ENCODE results near the gene FADS1.

FADS1 gene

DNA sequence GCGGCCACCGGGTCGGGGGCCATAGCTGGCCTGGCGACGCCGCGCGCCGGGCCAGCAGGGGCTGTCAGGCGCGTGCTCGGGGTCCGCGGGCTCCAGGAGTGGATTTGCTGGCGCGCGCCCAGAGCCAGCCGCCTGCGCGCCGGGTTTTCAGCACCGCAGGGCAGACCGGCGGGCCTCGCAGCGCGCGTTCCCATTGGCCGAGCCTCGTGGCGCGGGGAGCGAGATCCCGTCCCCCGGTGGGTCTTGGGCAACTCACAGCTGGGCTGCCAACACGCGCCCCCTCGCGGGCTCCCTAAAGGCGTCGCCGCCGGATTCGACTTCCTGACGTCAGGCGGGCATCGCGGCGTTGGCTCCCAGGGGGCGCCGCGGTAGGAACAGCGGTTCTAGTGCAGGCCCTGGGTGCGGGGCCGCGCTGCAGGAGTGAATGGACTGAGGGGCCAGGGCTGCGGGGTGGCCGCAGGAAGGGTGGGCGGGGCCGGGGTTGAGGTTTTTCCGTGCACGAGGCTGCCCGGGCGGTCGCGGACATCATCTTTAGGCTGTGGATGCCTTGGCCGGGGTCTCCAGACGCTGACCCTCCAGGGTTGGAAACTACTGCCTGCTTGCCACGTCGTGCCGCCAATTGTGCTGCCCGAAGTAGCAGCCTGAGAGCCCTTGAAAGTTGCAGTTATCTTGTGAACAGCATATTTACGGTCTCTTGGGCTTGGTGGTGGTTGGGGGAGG lies at the start of gene FADS1:
Gene FADS1 (minus strand): TSS at position 268 of the 720 bp plus-strand sequence. CDS start 74 bp downstream, at position 194.
- peak; percentile 44 to 62 for DNase-seq (ENCODE audit: low read depth in 1 of 2, low spot score in 1 of 2)

DNA sequence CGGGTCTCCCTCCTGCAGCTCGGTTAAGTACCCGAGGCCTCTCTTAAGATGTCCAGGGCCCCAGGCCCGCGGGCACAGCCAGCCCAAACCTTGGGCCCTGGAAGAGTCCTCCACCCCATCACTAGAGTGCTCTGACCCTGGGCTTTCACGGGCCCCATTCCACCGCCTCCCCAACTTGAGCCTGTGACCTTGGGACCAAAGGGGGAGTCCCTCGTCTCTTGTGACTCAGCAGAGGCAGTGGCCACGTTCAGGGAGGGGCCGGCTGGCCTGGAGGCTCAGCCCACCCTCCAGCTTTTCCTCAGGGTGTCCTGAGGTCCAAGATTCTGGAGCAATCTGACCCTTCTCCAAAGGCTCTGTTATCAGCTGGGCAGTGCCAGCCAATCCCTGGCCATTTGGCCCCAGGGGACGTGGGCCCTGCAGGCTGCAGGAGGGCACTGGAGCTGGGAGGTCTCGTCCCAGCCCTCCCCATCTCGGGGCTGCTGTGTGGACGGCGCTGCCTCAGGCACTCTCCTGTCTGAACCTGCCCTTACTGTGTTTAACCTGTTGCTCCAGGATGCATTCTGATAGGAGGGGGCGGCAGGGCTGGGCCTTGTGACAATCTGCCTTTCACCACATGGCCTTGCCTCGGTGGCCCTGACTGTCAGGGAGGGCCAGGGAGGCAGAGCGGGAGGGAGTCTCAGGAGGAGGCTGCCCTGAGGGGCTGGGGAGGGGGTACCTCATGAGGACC lies 49.6 kb upstream of the FADS1 start:
- no peak for DNase-seq (ENCODE audit: low read depth in 1 of 2, low spot score in 1 of 2)

DNA sequence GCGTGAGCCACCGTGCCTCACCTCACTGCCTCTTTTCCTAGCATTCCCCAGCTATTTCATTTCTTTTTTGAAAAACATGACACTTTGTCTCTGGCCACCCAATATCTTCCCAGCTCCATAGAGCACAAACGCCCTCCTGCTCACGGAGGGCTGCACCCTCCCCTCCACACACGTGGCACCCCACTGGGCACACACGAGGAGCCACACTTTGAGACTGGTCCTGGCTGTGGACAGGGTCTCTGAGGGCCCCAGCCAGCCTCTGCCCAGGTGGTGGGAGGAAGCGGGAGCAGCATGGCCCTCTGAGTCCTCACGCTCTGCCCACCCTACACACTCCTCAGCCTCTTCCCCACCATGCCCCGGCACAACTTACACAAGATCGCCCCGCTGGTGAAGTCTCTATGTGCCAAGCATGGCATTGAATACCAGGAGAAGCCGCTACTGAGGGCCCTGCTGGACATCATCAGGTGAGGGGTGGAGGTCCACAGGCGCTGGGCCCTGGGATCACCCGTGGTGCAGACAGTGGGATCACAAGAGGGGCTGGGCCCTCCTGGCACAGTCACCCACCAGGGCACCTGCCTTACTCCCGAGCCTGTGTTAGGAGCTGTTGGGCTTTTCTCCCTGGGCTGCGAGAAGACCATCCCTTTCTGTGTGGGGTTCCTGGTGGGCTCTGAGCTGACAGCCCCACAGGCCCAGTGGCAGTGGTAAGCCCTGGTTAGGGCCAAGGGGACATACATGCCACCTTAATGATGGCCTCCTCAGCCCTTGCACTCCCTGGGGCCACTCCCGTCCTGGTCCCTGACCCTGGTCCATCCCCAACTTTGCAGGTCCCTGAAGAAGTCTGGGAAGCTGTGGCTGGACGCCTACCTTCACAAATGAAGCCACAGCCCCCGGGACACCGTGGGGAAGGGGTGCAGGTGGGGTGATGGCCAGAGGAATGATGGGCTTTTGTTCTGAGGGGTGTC lies 48.3 kb upstream of the FADS1 start:
- no peak for DNase-seq (ENCODE audit: low read depth in 1 of 2, low spot score in 1 of 2)

- DNase-seq (ENCODE audit: low read depth in 1 of 2, low spot score in 1 of 2): no peak
Measured at GRCh38 chr11:61863548-61864081, 46.8 kb upstream of the FADS1 start.

GRCh38 chr11:61862714-61863547 lies 46.1 kb upstream of the FADS1 start:
- no peak for DNase-seq (ENCODE audit: low read depth in 1 of 2, low spot score in 1 of 2)

- DNase-seq (ENCODE audit: low read depth in 1 of 2, low spot score in 1 of 2): no peak
Measured at GRCh38 chr11:61861634-61862033, 44.8 kb upstream of the FADS1 start.

- no peak for DNase-seq (ENCODE audit: low read depth in 1 of 2, low spot score in 1 of 2)
Measured at GRCh38 chr11:61860054-61860903, 43.5 kb upstream of the FADS1 start.

GRCh38 chr11:61855939-61856680 lies 39.3 kb upstream of the FADS1 start:
- no peak for DNase-seq (ENCODE audit: low read depth in 1 of 2, low spot score in 1 of 2)

- no peak for DNase-seq (ENCODE audit: low read depth in 1 of 2, low spot score in 1 of 2)
Measured at GRCh38 chr11:61854966-61855714, 38.3 kb upstream of the FADS1 start.

GRCh38 chr11:61854206-61854895 lies 37.5 kb upstream of the FADS1 start:
- DNase-seq (ENCODE audit: low read depth in 1 of 2, low spot score in 1 of 2): no peak

GRCh38 chr11:61853698-61854169 lies 36.9 kb upstream of the FADS1 start:
- DNase-seq (ENCODE audit: low read depth in 1 of 2, low spot score in 1 of 2): no peak

DNA sequence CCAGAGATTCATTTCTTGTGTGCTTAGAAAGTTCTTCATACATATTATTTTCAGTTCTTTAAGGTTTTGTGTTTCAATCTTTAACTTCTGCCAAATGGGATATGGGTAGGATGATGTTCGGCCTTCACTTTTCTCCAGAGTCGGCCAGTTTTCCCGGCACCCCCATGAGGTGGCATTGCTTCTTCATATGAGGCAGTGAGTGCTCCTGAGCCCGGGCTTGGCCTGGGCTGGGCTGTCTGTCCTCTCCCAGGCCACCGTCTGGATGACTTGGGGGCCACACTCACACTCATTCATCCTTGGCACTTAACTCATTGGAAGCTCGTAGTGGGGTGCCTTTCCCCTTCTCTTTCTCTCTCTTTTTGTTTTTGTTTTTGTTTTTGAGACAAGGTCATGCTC lies 35.1 kb upstream of the FADS1 start:
- DNase-seq (ENCODE audit: low read depth in 1 of 2, low spot score in 1 of 2): no peak

- no peak for DNase-seq (ENCODE audit: low read depth in 1 of 2, low spot score in 1 of 2)
Measured at GRCh38 chr11:61851113-61851899, 34.5 kb upstream of the FADS1 start.

GRCh38 chr11:61850687-61851086 lies 33.9 kb upstream of the FADS1 start:
- no peak for DNase-seq (ENCODE audit: low read depth in 1 of 2, low spot score in 1 of 2)

DNA sequence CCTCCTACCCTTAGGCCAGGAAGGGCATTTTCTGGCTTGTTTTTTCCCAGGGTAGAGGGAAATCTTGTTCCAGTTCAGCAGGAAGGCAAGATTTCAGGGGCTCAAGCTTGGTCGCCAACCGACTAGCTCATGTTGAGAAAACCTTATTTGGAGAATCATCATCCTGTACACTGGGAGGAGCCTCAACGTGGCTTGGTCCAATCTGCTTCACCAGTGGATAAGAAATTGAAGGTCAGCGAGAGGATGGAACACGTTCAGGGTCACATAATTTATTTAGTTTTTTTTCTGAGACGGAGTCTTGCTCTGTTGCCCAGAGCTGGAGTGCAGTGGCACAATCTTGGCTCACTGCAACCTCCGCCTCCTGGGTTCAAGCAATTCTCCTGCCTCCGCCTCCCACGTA lies 31.8 kb upstream of the FADS1 start:
- no peak for DNase-seq (ENCODE audit: low read depth in 1 of 2, low spot score in 1 of 2)

GRCh38 chr11:61847914-61848581 lies 31.2 kb upstream of the FADS1 start:
- DNase-seq (ENCODE audit: low read depth in 1 of 2, low spot score in 1 of 2): no peak

Measured in activated CD4-positive, alpha-beta T cell treated with anti-CD3 and anti-CD28 coated beads, Interleukin-2, amount 50 U/mL, for 24 hours (primary cell).